LNCaP clone FGC (cell line): ENCODE results near the gene NSG2.

Experiments used
- DNase-seq: peaks from one replicate; pipeline ENCODE4 v3.0.0-alpha.2; 2011; ENCODE audit warnings: low read depth
- H3K4me3 ChIP-seq: 2 replicates; pipeline ENCODE4 v1.5.1; 2011; ENCODE audit warnings: mild to moderate bottlenecking, low read depth, low read length, control low read depth
- TF ChIP-seq, protein P1 (sequence below): IDR thresholded peaks from 2 replicates; pipeline ENCODE4 v1.5.1; 2012; ENCODE audit warnings: mild to moderate bottlenecking; ENCODE audit not compliant: control insufficient read depth, insufficient read depth; ENCODE audit errors: extremely low read depth

NSG2 gene

DNA sequence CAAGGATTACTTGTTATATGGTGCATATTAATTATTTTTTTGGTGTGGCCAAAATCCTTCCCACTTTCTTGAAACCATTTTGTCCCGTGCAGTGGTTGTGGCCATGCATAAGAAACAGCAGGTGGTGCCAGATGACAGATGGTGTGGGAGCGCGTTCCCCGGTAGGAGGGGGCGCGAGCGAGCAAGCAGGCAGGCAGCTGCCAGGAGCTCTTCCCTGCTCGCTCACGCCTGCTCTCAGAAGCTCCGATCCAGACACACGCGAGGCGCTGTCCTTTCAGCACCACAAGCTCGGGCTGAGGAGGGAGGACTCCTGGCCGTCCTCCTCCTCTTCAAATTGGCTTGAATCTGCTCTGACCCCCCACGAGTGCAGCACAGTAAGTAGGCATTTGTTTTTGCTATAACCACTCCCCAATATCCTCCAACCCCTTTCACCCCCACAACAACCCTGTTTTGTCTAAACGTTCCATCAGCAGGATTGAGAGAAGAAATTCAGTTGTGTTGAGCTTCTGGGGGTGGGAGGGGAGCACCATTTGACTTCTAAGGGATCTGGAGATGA is at the start of gene NSG2:
NSG2 (plus strand) TSS at position 237 of the 556 bp plus-strand sequence. CDS start 1,050 bp downstream, outside the sequence.
- H3K4me3 ChIP-seq: no peak within 1 kb of the TSS
- TF ChIP-seq, protein P1, sequence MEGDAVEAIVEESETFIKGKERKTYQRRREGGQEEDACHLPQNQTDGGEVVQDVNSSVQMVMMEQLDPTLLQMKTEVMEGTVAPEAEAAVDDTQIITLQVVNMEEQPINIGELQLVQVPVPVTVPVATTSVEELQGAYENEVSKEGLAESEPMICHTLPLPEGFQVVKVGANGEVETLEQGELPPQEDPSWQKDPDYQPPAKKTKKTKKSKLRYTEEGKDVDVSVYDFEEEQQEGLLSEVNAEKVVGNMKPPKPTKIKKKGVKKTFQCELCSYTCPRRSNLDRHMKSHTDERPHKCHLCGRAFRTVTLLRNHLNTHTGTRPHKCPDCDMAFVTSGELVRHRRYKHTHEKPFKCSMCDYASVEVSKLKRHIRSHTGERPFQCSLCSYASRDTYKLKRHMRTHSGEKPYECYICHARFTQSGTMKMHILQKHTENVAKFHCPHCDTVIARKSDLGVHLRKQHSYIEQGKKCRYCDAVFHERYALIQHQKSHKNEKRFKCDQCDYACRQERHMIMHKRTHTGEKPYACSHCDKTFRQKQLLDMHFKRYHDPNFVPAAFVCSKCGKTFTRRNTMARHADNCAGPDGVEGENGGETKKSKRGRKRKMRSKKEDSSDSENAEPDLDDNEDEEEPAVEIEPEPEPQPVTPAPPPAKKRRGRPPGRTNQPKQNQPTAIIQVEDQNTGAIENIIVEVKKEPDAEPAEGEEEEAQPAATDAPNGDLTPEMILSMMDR: peak; percentile 98
- peak; percentile 92 for DNase-seq

DNA sequence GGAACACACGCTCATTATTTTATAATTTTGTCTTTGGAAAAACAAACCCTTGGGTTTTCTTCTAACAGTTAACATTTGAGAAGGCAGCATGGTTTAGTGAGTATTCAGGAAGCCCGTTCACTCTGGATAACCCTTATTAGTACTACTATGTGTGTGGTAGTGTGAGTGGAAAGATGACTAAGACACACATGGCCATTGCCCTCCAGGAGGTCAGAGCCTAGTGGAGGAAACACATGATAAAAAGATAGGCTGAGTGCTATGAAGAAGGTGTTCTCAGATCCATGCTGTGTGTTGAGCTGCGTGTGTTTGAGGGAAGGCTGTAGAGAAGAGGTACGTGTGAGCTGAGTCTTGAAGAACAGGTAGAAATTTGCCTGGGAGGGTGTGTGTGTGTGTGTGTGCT is 48.2 kb upstream of the NSG2 start:
- H3K4me3 ChIP-seq: no peak overlapping the region
- TF ChIP-seq, protein P1: no peak
- DNase-seq: no peak

DNA sequence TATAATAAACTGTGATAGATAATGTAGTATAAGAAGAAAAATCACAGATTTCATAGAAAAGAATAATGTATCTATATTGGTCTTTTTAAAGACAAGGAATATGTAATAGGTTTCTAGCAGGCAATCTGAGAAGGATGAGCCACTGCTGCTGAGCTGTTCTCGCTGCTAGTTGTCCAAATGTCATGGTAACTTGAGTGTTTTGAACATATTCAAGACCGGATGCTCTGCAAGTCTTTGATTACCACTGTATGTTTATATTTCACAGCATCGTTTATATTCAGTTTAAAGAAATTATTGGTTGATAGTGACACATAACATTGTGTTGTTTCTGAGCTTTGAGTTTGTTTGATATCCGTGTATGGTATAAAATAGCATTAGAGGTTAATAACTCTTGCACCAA is 47.0 kb upstream of the NSG2 start:
- TF ChIP-seq, protein P1: no peak
- no peak for DNase-seq
- H3K4me3 ChIP-seq: no peak overlapping the region

DNA sequence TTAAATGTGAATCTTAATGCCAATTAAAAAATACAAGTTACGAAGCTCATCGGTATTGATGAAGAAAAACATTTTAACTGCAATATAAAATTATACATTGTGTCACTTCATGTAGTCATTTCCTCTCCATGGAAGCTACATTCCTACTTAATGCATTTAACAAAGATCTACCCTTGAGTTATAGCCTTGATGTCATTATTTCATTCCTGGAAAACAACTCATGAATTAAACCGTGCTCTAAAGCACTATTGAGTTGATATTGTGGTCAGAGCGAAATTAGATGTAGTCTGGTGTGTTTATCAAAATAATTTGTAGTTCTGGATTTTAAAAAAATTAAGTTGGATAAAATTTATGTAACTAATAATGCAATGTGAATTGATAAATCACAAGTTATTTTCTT is 45.4 kb upstream of the NSG2 start:
- H3K4me3 ChIP-seq: no peak overlapping the region
- TF ChIP-seq, protein P1: no peak
- DNase-seq: no peak

DNA sequence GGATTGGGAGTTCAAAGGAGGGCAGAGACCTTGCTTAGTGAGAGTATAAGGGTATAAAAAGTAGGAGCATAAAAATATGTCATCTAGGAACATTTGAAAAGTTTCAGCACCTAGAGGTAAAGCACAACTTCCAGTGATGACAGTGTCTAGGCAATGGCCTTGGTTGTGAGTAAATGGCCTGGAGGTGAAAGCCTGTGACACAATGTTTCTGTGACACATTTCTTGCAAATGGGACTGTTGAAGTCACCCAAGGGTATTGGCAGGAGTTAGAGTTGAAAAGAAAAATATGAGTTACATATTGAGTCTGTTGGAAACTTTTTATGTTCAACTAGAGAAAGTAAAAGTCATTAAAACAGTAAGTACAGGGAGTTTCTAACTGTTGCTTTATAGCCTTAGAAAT is 41.7 kb upstream of the NSG2 start:
- TF ChIP-seq, protein P1: no peak
- no peak for DNase-seq
- H3K4me3 ChIP-seq: no peak overlapping the region

DNA sequence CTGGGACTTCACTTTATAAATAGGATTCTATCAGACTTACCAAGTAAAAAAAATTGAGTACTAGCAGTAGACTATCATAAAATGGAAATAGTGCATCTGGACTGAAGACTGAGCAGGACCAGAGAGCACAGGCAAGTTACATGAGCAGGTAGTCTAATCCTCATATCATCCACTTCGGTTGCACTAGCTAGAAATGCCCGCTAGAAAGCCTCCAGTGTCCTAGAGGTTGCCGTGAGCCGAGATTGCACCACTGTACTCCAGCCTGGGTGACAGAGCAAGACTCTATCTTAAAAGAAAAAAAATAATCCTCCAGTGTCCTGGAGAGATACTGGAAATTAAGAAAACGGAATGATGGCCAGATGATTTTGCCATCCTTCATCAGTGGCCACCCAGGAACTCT is 36.6 kb upstream of the NSG2 start:
- TF ChIP-seq, protein P1: no peak
- no peak for DNase-seq
- no peak overlapping the region for H3K4me3 ChIP-seq

DNA sequence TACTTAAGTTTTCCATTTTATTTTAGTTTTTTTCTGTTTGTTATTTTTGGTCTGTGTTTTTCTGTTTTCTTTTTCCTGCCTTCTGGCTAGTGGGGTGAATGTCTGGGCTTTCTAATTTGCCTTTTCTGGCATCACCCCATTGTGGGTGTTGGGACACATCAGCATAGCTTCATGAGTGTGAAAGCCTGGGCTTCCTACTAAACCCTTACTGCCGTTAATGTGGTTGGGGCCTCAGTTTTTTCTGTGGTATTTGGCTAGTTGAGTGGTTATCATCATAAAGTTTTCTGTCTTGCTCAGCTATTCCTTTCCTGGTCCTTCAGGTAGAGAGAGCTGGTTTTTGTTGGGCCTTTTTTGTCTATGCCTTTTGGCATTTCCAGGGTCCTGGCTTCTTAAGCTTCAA is 35.1 kb upstream of the NSG2 start:
- no peak for DNase-seq
- no peak overlapping the region for H3K4me3 ChIP-seq
- TF ChIP-seq, protein P1: no peak
